GM23338 (cell line): ENCODE measurements around the gene RNF213.

Source experiments
- CREB1 ChIP-seq: fragments of 250-450 bp; sonication (Bioruptor Pico); IDR thresholded peaks from 2 replicates; pipeline ENCODE4 v1.5.0; 2020; ENCODE audit warnings: low read depth, mild to moderate bottlenecking, moderate library complexity
- EZH2 ChIP-seq: fragments of 200-600 bp; sonication (generic); IDR thresholded peaks from one replicate; pipeline ENCODE4 v1.8.0; 2017; ENCODE audit warnings: antibody characterized with exemption, mild to moderate bottlenecking, low read depth; ENCODE audit not compliant: unreplicated experiment
- NANOG ChIP-seq: IDR thresholded peaks from 2 replicates; pipeline ENCODE4 v1.6.1; 2016; ENCODE audit warnings: antibody characterized with exemption, borderline replicate concordance
- POLR2AphosphoS5 ChIP-seq: IDR thresholded peaks from 2 replicates; pipeline ENCODE4 v1.6.1; 2016; ENCODE audit warnings: antibody characterized with exemption, low read depth
- TF ChIP-seq, protein P1 (sequence below), 2 experiments: fragments of 200-600 bp in 1 of 2; sonication (generic) in 1 of 2; conservative IDR thresholded peaks; 2 replicates each; pipeline versions ENCODE4 v1.5.1 to v1.6.1; 2016 to 2017; ENCODE audit warnings: antibody characterized with exemption in 2 of 2, low read depth in 2 of 2, mild to moderate bottlenecking in 2 of 2, moderate library complexity in 1 of 2
- TF ChIP-seq, protein P2 (sequence below): fragments of 250-450 bp; sonication (Bioruptor Pico); IDR thresholded peaks from 2 replicates; pipeline ENCODE4 v1.5.0; 2020; ENCODE audit warnings: mild to moderate bottlenecking, moderate library complexity

DNA sequence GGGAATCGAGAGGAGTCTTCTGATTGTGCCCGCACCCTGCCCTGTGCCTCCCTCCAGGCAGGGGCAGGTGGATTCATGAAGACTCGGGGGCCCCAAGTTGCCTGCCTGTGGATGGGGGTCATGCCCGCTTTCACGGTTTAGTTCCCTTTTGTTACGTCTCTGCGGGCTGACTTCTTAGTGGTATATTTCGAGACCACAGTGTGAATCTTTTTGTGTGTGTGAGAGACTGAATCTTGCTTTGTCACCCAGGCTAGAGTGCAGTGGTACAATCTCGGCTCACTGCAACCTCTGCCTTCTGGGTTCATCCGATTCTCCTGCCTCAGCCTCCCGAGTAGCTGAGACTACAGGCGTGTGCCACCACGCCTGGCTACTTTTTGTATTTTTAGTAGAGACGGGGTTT, 18.1 kb upstream of the RNF213 start:
- TF ChIP-seq, protein P1, sequence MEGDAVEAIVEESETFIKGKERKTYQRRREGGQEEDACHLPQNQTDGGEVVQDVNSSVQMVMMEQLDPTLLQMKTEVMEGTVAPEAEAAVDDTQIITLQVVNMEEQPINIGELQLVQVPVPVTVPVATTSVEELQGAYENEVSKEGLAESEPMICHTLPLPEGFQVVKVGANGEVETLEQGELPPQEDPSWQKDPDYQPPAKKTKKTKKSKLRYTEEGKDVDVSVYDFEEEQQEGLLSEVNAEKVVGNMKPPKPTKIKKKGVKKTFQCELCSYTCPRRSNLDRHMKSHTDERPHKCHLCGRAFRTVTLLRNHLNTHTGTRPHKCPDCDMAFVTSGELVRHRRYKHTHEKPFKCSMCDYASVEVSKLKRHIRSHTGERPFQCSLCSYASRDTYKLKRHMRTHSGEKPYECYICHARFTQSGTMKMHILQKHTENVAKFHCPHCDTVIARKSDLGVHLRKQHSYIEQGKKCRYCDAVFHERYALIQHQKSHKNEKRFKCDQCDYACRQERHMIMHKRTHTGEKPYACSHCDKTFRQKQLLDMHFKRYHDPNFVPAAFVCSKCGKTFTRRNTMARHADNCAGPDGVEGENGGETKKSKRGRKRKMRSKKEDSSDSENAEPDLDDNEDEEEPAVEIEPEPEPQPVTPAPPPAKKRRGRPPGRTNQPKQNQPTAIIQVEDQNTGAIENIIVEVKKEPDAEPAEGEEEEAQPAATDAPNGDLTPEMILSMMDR (conservative IDR thresholded peaks at IDR 0.05; ENCODE audit: low read depth in 2 of 2), result no peak
- no peak for TF ChIP-seq NANOG
- no peak for TF ChIP-seq EZH2
- TF ChIP-seq POLR2AphosphoS5, result no peak
- TF ChIP-seq, protein P2, sequence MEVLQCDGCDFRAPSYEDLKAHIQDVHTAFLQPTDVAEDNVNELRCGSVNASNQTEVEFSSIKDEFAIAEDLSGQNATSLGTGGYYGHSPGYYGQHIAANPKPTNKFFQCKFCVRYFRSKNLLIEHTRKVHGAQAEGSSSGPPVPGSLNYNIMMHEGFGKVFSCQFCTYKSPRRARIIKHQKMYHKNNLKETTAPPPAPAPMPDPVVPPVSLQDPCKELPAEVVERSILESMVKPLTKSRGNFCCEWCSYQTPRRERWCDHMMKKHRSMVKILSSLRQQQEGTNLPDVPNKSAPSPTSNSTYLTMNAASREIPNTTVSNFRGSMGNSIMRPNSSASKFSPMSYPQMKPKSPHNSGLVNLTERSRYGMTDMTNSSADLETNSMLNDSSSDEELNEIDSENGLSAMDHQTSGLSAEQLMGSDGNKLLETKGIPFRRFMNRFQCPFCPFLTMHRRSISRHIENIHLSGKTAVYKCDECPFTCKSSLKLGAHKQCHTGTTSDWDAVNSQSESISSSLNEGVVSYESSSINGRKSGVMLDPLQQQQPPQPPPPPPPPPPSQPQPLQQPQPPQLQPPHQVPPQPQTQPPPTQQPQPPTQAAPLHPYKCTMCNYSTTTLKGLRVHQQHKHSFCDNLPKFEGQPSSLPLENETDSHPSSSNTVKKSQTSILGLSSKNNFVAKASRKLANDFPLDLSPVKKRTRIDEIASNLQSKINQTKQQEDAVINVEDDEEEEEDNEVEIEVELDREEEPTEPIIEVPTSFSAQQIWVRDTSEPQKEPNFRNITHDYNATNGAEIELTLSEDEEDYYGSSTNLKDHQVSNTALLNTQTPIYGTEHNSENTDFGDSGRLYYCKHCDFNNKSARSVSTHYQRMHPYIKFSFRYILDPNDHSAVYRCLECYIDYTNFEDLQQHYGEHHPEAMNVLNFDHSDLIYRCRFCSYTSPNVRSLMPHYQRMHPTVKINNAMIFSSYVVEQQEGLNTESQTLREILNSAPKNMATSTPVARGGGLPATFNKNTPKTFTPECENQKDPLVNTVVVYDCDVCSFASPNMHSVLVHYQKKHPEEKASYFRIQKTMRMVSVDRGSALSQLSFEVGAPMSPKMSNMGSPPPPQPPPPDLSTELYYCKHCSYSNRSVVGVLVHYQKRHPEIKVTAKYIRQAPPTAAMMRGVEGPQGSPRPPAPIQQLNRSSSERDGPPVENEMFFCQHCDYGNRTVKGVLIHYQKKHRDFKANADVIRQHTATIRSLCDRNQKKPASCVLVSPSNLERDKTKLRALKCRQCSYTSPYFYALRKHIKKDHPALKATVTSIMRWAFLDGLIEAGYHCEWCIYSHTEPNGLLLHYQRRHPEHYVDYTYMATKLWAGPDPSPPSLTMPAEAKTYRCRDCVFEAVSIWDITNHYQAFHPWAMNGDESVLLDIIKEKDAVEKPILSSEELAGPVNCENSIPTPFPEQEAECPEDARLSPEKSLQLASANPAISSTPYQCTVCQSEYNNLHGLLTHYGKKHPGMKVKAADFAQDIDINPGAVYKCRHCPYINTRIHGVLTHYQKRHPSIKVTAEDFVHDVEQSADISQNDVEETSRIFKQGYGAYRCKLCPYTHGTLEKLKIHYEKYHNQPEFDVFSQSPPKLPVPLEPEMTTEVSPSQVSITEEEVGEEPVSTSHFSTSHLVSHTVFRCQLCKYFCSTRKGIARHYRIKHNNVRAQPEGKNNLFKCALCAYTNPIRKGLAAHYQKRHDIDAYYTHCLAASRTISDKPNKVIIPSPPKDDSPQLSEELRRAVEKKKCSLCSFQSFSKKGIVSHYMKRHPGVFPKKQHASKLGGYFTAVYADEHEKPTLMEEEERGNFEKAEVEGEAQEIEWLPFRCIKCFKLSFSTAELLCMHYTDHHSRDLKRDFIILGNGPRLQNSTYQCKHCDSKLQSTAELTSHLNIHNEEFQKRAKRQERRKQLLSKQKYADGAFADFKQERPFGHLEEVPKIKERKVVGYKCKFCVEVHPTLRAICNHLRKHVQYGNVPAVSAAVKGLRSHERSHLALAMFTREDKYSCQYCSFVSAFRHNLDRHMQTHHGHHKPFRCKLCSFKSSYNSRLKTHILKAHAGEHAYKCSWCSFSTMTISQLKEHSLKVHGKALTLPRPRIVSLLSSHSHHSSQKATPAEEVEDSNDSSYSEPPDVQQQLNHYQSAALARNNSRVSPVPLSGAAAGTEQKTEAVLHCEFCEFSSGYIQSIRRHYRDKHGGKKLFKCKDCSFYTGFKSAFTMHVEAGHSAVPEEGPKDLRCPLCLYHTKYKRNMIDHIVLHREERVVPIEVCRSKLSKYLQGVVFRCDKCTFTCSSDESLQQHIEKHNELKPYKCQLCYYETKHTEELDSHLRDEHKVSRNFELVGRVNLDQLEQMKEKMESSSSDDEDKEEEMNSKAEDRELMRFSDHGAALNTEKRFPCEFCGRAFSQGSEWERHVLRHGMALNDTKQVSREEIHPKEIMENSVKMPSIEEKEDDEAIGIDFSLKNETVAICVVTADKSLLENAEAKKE, result no peak
- TF ChIP-seq CREB1 (CRISPR knock-in tag), result no peak
